ENCODE measurements around the gene PILRA.

Gene PILRA

GRCh38 chr7:100389437-100390088 lies 16.3 kb downstream of the PILRA start:
- FAIRE-seq (no peak), DNase-seq (ENCODE audit: insufficient read length, low spot score) (no peak)
- no peak for TF ChIP-seq CTCF (IDR thresholded peaks at IDR 0.05; ENCODE audit: insufficient read depth, missing control alignments)

GRCh38 chr7:100390286-100391009 lies 17.2 kb downstream of the PILRA start:
- TF ChIP-seq CTCF (IDR thresholded peaks at IDR 0.05; ENCODE audit: insufficient read depth, missing control alignments): no peak
- no peak for DNase-seq (ENCODE audit: insufficient read length, low spot score)
- FAIRE-seq: no peak

- no peak for TF ChIP-seq CTCF (IDR thresholded peaks at IDR 0.05; ENCODE audit: insufficient read depth, missing control alignments)
- FAIRE-seq (no peak), DNase-seq (ENCODE audit: insufficient read length, low spot score) (no peak)
Observed at GRCh38 chr7:100393233-100393905, 20.1 kb downstream of the PILRA start.

- peak; percentile 43 for DNase-seq (ENCODE audit: insufficient read length, low spot score)
- TF ChIP-seq CTCF (IDR thresholded peaks at IDR 0.05; ENCODE audit: insufficient read depth, missing control alignments): no peak
- peak; percentile 67 for FAIRE-seq
Observed at GRCh38 chr7:100394077-100394476, 20.8 kb downstream of the PILRA start.

GRCh38 chr7:100396421-100396982 lies 23.2 kb downstream of the PILRA start:
- no peak for FAIRE-seq
- no peak for TF ChIP-seq CTCF (IDR thresholded peaks at IDR 0.05; ENCODE audit: insufficient read depth, missing control alignments)

GRCh38 chr7:100397315-100398081 lies 24.2 kb downstream of the PILRA start:
- FAIRE-seq: no peak

More at GRCh38 chr7:100396421-100396982, 23.2 kb downstream of the PILRA start:
- no peak for DNase-seq (ENCODE audit: insufficient read length, low spot score)

More at GRCh38 chr7:100397315-100398081, 24.2 kb downstream of the PILRA start:
- DNase-seq (ENCODE audit: insufficient read length, low spot score): no peak
- TF ChIP-seq CTCF (IDR thresholded peaks at IDR 0.05; ENCODE audit: insufficient read depth, missing control alignments): no peak
